ENCODE measurements around the gene ABI2. TPM values are rescaled to one million over a fixed set of nuclear protein-coding genes. Genes with fewer than 3 reads are reported as not detected.

ABI2 gene
- total and polyA plus RNA-seq, 2 experiments from 2014 or later = 28.0 to 88.3 TPM

DNA sequence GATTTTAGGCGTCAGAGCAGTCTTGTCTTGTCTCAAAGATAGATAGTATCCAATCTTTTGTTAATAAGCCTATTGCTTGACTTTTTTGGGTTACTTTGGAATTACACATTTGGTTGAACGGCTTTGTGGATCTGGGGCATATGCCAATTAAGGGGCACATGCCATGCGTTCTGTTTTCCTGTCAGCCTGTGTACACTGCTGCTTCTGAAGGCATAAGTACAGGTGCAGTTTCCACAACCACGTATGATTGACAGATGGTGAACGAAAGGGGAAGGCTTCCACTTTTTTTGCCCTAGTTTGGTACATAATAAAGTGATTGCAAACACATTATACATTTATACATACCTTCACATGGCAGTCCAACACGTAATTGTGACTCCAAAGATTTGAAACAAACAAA lies 104.6 kb downstream of the ABI2 start:
- H3K4me2 ChIP-seq (ENCODE audit: unreplicated experiment) = no peak overlapping the region
- H3K4me1 ChIP-seq (ENCODE audit: insufficient read depth) = peaks cover 29% of the 10 kb centered on the region
- in situ Hi-C loops (cut with MboI) = no loop called here
- H3F3A ChIP-seq (ENCODE audit: insufficient read depth) = peaks cover 94% of the 10 kb centered on the region
- peak overlapping the region; percentile 10; the same call in 1 of the 2 replicates for H3K27ac ChIP-seq
- no peak overlapping the region for H3K4me3 ChIP-seq
- no peaks in the 10 kb centered on the region for H3K9me2 ChIP-seq (ENCODE audit: insufficient read depth)
- TF ChIP-seq EZH2phosphoT487 (IDR thresholded peaks at IDR 0.05; ENCODE audit: insufficient read depth, low read depth) (no peak), EZH2 (IDR thresholded peaks at IDR 0.05; ENCODE audit: insufficient read depth, poor library complexity, severe bottlenecking) (no peak)
- H3K9ac ChIP-seq = no peak overlapping the region
- no peaks in the 10 kb centered on the region for H3K9me3 ChIP-seq (ENCODE audit: low read depth)
- no peak for DNase-seq
- H4K20me1 ChIP-seq (ENCODE audit: insufficient read depth) = peaks cover 7% of the 10 kb centered on the region; the same call in 1 of the 2 replicates
- peaks cover 60% of the 10 kb centered on the region for H3K79me2 ChIP-seq (ENCODE audit: insufficient read depth)
- peaks cover 54% of the 10 kb centered on the region for H3K36me3 ChIP-seq (ENCODE audit: low read depth)
- 81 to 84% methylated on average over 6 of the region's 6 CpGs for WGBS, 2 experiments (ENCODE audit: low coverage in 1 of 2, low lambda C conversion rate in 2 of 2, missing lambda C conversion rate in 2 of 2)
- no peaks in the 10 kb centered on the region for H3K27me3 ChIP-seq (replicated peaks; ENCODE audit: insufficient read depth)
- H2AFZ ChIP-seq = no peak overlapping the region

GRCh38 chr2:203436496-203436895 lies 108.3 kb downstream of the ABI2 start:
- H3K9me2 ChIP-seq (ENCODE audit: insufficient read depth) = no peaks in the 10 kb centered on the region
- no peak for TF ChIP-seq EZH2phosphoT487 (IDR thresholded peaks at IDR 0.05; ENCODE audit: insufficient read depth, low read depth)
- no peak for TF ChIP-seq EZH2 (IDR thresholded peaks at IDR 0.05; ENCODE audit: insufficient read depth, poor library complexity, severe bottlenecking)
- no peak overlapping the region for H3K4me2 ChIP-seq (ENCODE audit: unreplicated experiment)
- 78 to 82% methylated on average over 2 of the region's 2 CpGs for WGBS, 2 experiments (ENCODE audit: low coverage in 1 of 2, low lambda C conversion rate in 2 of 2, missing lambda C conversion rate in 2 of 2)
- peaks cover 85% of the 10 kb centered on the region for H3F3A ChIP-seq (ENCODE audit: insufficient read depth)
- H3K27me3 ChIP-seq (replicated peaks; ENCODE audit: insufficient read depth) = no peaks in the 10 kb centered on the region
- in situ Hi-C loops (cut with MboI) = no loop called here
- no peaks in the 10 kb centered on the region for H3K9me3 ChIP-seq (ENCODE audit: low read depth)
- peaks cover 30% of the 10 kb centered on the region; the same call in 1 of the 2 replicates for H3K4me1 ChIP-seq (ENCODE audit: insufficient read depth)
- no peak for DNase-seq
- H3K79me2 ChIP-seq (ENCODE audit: insufficient read depth) = peaks cover 86% of the 10 kb centered on the region
- no peak overlapping the region for H2AFZ ChIP-seq
- H3K27ac ChIP-seq = 0 out of 2 replicates have a peak overlapping the region, but pooled peaks have one; percentile 5
- peaks cover 21% of the 10 kb centered on the region; the same call in 1 of the 2 replicates for H4K20me1 ChIP-seq (ENCODE audit: insufficient read depth)
- H3K9ac ChIP-seq = no peak overlapping the region
- H3K36me3 ChIP-seq (ENCODE audit: low read depth) = peaks cover 82% of the 10 kb centered on the region
- H3K4me3 ChIP-seq = no peak overlapping the region

GRCh38 chr2:203437511-203437910 lies 109.3 kb downstream of the ABI2 start:
- no peak for TF ChIP-seq EZH2 (IDR thresholded peaks at IDR 0.05; ENCODE audit: insufficient read depth, poor library complexity, severe bottlenecking)
- TF ChIP-seq EZH2phosphoT487 (IDR thresholded peaks at IDR 0.05; ENCODE audit: insufficient read depth, low read depth) = no peak
- H3K36me3 ChIP-seq (ENCODE audit: low read depth) = peaks cover 83% of the 10 kb centered on the region
- H3K79me2 ChIP-seq (ENCODE audit: insufficient read depth) = peaks cover 81% of the 10 kb centered on the region
- no peaks in the 10 kb centered on the region for H3K9me3 ChIP-seq (ENCODE audit: low read depth)
- H3K27me3 ChIP-seq (replicated peaks; ENCODE audit: insufficient read depth) = no peaks in the 10 kb centered on the region
- no peaks in the 10 kb centered on the region for H3K9me2 ChIP-seq (ENCODE audit: insufficient read depth)
- H3F3A ChIP-seq (ENCODE audit: insufficient read depth) = peaks cover 85% of the 10 kb centered on the region
- H3K4me2 ChIP-seq (ENCODE audit: unreplicated experiment) = no peak overlapping the region
- DNase-seq = peak; percentile 30
- peaks cover 22% of the 10 kb centered on the region; the same call in 1 of the 2 replicates for H3K4me1 ChIP-seq (ENCODE audit: insufficient read depth)
- no peak overlapping the region for H2AFZ ChIP-seq
- 92 to 97% methylated on average over 4 of the region's 4 CpGs for WGBS, 2 experiments (ENCODE audit: low coverage in 1 of 2, low lambda C conversion rate in 2 of 2, missing lambda C conversion rate in 2 of 2)
- H3K9ac ChIP-seq = 0 out of 2 replicates have a peak overlapping the region, but pooled peaks have one; percentile 5
- H4K20me1 ChIP-seq (ENCODE audit: insufficient read depth) = peaks cover 21% of the 10 kb centered on the region; the same call in 1 of the 2 replicates
- peak overlapping the region; percentile 25 for H3K27ac ChIP-seq
- in situ Hi-C loops (cut with MboI) = no loop called here
- H3K4me3 ChIP-seq = no peak overlapping the region

- H3K9ac ChIP-seq = 0 out of 2 replicates have a peak overlapping the region, but pooled peaks have one; percentile 5
- TF ChIP-seq EZH2 (IDR thresholded peaks at IDR 0.05; ENCODE audit: insufficient read depth, poor library complexity, severe bottlenecking) = no peak
- no peak for TF ChIP-seq EZH2phosphoT487 (IDR thresholded peaks at IDR 0.05; ENCODE audit: insufficient read depth, low read depth)
- H2AFZ ChIP-seq = no peak overlapping the region
- H3K9me3 ChIP-seq (ENCODE audit: low read depth) = no peaks in the 10 kb centered on the region
- no peaks in the 10 kb centered on the region for H3K9me2 ChIP-seq (ENCODE audit: insufficient read depth)
- no peak for DNase-seq
- peaks cover 84% of the 10 kb centered on the region for H3F3A ChIP-seq (ENCODE audit: insufficient read depth)
- 72 to 75% methylated on average over 2 of the region's 2 CpGs for WGBS, 2 experiments (ENCODE audit: low coverage in 1 of 2, low lambda C conversion rate in 2 of 2, missing lambda C conversion rate in 2 of 2)
- no peaks in the 10 kb centered on the region for H3K27me3 ChIP-seq (replicated peaks; ENCODE audit: insufficient read depth)
- H3K79me2 ChIP-seq (ENCODE audit: insufficient read depth) = peaks cover 79% of the 10 kb centered on the region
- no peak overlapping the region for H3K4me3 ChIP-seq
- peaks cover 86% of the 10 kb centered on the region for H3K36me3 ChIP-seq (ENCODE audit: low read depth)
- H4K20me1 ChIP-seq (ENCODE audit: insufficient read depth) = peaks cover 21% of the 10 kb centered on the region; the same call in 1 of the 2 replicates
- in situ Hi-C loops (cut with MboI) = no loop called here
- peaks cover 22% of the 10 kb centered on the region; the same call in 1 of the 2 replicates for H3K4me1 ChIP-seq (ENCODE audit: insufficient read depth)
- peak overlapping the region; percentile 25 for H3K27ac ChIP-seq
- no peak overlapping the region for H3K4me2 ChIP-seq (ENCODE audit: unreplicated experiment)
Observed at GRCh38 chr2:203438528-203438927, 110.3 kb downstream of the ABI2 start.

Measured in GM23248 (cell line).